ENCODE data around the gene BMERB1.
"Not testable (repeated sequence)": the region's sequence is repeated elsewhere in the genome, so short reads cannot be mapped to it uniquely, and the experiment has no call there.

BMERB1 gene

DNA sequence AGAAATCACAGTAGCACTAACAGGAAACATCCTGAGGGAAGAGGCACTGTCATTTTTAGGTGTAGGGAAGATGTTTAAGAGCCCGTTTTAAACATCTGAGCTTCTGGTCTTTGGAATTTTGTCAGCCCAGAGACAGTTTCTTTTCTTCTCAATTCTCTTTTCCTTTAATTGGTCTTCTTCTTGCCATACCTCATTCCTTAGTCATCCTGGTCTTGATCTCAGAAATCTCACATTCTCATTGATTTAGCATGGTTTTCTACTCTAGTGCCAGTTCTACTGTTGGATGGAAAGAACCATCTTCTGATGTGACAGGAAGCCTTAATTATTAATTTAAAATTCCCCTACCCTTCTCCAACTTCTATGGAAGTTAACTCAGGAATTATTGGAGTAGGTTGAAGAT lies 25.4 kb downstream of the BMERB1 start:
- DNase-seq (ENCODE audit: insufficient read length, low spot score), result no peak
- no peak for FAIRE-seq

DNA sequence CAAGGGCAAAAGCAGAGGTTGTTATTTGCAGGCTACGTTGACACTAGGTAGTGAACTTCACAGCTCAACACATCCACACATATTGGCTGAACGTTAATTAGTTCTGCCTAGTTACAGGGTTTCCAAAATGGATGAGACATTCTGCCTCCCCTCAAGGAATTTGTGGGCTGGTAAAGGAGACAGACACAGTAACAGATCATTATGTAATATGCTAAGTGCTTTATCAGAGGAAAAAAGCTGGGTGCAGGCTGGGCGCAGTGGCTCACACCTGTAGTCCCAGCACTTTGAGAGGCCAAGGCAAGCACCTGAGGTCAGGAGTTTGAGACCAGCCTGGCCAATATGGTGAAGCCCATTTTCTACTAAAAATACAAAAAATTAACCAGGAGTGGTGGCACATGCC lies 26.2 kb downstream of the BMERB1 start:
- FAIRE-seq, result no peak

DNA sequence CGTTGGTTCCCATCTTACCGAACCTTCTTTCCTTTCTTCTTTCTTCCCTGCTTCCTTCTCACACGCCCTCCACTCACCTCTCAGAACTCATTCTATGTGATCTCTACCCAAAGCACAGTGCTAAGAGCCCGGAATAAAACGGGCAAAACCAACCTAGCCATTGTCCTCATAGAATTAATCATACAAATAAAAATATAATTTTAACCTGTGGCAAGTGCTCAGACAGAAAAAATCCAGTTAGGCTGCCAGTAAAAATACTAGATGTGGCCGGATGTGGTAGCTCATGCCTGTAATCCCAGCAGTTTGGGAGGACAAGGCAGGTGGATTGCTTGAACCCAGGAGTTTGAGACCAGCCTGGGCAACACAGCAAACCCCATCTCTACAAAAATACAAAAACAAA lies 27.0 kb downstream of the BMERB1 start:
- DNase-seq (ENCODE audit: insufficient read length, low spot score) (no peak), FAIRE-seq (no peak)

More for the DNA sequence above, 26.2 kb downstream of the BMERB1 start:
- DNase-seq (ENCODE audit: insufficient read length, low spot score), result no peak

DNA sequence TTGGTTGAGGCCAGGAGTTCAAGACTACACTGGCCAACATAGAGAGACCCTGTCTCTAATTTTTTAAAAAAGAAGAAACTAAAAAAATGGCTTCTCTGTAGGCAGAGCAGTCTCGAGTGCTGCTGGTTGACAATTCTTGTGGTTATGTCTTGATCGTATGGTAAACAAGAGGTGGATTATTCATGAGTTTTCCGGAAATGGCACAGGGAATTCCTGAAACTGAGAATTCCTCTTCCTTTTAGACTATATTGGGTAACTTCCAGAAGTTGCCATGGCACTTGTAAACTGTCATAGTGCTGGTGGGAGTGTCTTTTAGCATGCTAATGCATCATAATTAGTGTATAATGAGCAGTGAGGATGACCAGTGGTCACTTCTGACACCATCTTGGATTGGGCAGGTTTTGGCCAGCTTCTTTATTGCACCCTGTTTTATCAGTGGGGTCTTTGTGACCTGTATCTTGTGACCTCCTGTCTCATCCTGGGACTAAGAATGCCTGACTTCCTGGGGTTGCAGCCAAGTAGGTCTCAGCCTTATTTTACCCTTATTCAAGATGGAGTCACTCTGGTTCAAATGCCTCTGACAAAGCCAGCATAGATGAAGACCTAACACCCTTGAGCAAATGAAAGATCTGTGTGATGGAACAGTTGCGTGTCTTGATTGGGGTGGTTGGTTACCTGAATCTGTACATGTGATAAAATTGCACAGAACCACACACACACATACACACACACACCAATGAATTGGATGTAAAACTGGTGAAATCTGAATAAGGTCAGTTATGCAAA lies 30.2 kb downstream of the BMERB1 start:
- no peak for FAIRE-seq
- no peak for DNase-seq (ENCODE audit: insufficient read length, low spot score)

DNA sequence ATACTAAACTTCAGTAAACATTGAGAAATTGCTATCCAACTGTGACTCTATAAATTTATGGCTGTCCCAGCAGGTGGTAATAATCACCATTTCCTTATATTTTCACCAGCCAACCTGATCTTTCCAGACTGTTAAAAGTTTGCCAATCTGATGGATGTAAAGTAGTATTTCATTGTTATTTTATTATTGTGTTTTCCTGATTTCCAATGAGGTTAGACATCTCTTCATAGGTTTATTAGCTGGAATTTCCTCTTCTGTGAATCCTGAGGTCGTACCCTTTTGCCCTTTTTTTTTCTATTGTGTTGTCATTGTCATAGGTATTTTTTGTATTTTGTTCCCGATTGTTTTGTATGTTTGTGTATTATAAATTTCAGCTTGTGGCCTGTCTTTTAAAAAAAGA lies 31.7 kb downstream of the BMERB1 start:
- DNase-seq (ENCODE audit: insufficient read length, low spot score) (no peak), FAIRE-seq (no peak)

DNA sequence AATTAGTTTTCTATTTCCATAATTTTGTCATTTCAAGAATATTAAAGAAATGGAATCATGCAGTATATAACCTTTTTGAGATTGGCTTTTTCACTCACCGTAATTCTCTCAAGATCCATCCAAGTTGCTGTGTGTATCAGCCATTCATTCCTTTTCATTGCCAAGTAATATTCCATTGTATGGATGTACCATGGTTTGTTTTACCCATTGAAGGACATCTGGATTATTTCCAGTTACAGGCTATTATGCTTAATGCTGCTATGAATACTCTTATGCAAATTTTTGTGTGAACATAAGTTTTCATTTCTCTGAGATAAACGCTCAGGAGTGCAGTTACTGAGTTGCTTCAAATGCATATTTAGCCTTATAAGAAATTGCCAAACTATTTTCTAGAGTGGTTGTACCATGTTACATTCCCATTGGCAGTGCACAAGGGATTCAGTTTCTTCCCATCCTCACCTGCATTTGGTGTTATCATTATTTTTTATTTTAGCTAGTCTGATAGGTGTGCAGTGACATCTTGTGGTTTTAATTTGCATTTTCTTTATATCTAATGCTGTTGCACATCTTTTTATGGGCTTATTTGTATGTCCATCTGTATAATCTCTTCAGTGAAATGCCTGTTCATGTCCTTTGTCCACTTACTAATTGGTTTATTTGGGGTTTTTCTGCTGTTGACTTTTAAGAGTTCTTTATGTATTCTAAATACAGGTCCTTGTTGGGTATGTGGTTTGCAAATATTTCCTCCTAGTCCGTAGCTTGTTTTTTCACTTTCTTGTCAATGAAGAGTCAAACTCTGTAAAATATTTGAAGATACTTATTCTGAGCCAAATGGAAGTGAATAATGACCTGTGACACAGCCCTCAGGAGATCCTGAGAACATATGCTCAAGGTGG lies 32.7 kb downstream of the BMERB1 start:
- DNase-seq (ENCODE audit: insufficient read length, low spot score) (no peak), FAIRE-seq (no peak)

DNA sequence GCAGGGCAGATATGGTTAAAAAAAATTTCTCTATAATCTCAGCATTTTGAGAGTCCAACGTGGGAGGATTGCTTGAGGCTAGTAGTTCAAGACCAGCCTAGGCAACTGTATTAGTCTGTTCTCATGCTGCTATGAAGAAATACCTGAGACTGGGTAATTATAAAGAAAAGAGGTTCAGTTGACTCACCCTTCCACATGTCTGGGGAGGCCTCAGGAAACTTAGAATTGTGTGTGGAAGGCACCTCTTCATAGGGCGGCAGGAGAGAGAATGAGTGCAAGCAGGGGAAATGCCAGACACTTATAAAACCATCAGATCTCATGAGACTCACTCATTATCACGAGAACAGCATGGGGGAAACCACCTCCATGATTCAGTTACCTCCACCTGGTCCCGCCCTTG lies 42.6 kb downstream of the BMERB1 start:
- FAIRE-seq; DNase-seq (ENCODE audit: insufficient read length, low spot score): not testable (repeated sequence)

DNA sequence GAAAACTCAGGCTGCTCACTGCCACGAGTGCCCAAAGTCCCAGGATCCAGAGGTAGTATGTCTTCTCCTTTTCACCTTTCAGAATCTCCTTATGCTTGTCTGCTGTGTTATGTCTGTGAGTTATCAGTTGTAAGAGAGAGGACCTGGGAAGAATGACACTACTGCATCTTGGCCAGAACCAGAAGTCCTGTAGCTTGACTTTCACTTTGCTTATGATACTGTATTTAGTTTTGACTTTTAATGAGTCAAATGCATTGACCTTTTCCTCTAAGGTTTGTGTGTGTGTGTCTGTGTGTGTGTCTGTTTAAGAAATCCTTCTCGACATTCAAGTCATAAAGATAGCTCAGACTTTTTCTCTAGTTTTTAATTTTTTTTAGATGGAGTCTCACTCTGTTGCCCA lies 43.4 kb downstream of the BMERB1 start:
- FAIRE-seq, result no peak

DNA sequence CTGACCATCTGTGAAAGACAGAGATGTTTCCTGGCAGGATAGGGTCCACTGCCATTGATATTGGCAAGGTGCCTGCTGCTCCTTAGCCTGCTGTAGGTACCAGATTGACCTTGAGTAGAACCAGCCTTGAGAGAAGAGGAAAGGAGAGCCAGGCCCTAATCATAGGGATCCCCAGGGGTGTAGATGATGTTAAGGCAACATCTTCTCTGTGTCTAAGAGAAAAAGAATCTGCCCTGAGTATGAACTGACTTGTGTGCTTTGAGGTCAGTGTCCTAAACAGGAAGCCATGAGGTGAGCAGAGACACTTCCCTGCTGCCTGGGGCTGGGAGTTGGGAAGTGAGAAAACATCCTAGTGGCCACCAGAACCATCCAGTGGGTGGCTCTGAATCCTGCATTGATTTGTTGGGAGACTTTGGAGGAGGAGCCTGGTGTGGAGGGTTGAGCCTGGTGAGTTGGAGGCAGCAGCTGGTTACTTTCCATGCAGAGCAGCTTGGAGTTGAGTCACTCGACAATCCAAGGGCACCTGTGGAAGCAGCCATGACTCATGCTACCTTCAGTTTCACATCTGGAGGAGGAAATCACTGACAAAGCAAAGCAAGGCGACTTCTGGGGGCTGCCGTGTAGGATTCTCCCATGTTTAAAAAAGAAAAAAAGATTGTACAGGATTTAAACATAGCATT lies 47.8 kb downstream of the BMERB1 start:
- no peak for FAIRE-seq
- DNase-seq (ENCODE audit: insufficient read length, low spot score), result no peak

More for the DNA sequence above, 43.4 kb downstream of the BMERB1 start:
- no peak for DNase-seq (ENCODE audit: insufficient read length, low spot score)

DNA sequence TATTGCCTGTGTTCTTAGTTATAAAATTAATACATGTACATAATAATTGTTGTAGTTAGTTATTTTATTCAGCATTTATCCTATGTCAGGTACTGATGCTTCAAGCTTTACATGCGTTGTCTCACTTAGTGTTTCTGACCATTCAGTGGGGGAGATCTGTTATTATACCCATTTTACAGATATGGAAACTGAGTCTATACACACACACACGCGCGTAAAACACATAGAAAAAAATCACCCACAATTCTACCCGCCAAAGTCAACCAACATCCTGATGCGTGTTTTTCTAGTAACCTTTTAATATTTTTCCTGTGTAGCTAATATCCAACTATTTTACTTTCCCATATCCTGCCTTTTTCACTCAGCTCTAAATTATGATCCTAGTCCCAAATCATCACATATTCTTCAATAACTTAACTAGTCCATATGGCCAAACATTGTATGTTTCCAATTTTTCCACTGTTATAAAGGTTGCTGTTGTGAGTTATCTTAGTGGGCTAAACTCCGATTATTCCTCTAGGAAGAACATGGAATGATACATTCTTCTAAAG lies 48.4 kb downstream of the BMERB1 start:
- no peak for DNase-seq (ENCODE audit: insufficient read length, low spot score)
- FAIRE-seq, result no peak

DNA sequence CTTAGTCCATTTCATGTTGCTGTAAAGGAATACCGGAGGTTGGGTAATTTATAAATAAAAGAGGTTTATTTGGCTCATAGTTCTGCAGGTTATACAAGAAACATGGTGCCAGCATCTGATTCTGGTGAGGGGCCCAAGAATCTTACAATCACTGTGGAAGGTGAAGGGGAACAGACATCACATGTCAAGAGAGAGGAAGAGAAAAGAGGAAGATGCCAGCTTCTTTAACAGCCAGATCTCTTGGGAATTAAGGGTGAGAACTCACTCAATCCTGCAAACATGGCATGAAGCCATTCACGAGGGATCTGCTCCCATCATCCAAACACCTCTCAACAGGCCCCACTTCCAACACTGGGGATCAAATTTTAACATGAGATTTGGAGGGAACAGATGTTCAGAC lies 49.5 kb downstream of the BMERB1 start:
- DNase-seq (ENCODE audit: insufficient read length, low spot score) (no peak), FAIRE-seq (no peak)

DNA sequence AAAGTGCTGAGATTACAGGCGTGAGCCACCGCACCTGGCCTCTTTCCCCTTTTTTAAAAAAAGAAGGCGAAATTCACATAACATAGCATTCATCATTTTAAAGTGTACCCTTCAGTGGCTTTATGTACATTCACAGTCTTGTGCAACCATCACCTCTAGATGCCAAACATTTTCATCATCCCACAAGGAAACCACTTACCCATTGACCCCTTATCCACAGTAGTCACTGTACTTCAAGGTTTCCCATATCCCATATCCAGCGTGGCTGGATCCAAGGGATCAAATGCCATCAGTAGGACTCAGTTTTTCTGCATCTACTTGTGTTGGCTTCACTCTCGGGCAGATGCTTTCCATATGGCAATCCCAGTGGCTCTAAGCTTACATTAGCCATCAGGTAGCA lies 50.3 kb downstream of the BMERB1 start:
- no peak for FAIRE-seq
- DNase-seq (ENCODE audit: insufficient read length, low spot score), result no peak

DNA sequence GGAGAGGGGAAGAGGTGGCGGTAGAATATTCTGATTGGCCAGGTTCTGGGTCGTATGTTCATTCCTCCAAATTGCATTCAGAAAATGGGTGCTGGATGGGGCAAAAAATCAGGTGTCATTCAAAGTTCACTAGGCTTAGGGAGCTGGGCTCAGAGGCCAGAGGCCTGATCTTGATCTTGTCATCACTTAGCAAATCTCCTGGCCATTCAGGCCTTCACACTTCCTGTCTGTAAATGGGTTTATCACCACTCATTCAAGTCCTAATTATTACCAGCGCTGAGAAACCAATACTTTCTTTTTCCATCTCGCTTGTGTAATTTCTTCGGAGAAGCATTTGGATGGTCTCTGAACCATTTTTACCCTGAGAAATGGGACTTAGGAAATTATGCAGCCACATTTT lies 50.8 kb downstream of the BMERB1 start:
- DNase-seq (ENCODE audit: insufficient read length, low spot score), result no peak
- FAIRE-seq, result no peak

DNA sequence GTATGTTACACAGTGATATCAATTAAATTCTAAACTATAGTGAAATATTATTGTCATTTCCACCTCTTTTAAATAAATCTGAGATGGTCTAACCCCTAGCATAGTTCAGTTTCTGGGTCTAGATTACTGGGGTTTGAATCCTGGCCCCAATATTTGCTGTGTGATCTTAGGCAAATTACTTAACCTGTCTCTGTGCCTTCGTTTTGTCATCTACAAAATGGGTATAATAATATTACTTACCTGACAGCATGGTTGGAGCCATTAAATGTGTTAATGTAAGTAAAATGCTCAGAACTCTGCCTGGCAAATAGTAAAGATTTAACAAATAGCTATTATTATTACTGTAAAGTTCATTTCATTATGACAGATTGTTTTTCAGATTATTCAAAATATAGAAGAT lies 52.3 kb downstream of the BMERB1 start:
- no peak for DNase-seq (ENCODE audit: insufficient read length, low spot score)
- no peak for FAIRE-seq

DNA sequence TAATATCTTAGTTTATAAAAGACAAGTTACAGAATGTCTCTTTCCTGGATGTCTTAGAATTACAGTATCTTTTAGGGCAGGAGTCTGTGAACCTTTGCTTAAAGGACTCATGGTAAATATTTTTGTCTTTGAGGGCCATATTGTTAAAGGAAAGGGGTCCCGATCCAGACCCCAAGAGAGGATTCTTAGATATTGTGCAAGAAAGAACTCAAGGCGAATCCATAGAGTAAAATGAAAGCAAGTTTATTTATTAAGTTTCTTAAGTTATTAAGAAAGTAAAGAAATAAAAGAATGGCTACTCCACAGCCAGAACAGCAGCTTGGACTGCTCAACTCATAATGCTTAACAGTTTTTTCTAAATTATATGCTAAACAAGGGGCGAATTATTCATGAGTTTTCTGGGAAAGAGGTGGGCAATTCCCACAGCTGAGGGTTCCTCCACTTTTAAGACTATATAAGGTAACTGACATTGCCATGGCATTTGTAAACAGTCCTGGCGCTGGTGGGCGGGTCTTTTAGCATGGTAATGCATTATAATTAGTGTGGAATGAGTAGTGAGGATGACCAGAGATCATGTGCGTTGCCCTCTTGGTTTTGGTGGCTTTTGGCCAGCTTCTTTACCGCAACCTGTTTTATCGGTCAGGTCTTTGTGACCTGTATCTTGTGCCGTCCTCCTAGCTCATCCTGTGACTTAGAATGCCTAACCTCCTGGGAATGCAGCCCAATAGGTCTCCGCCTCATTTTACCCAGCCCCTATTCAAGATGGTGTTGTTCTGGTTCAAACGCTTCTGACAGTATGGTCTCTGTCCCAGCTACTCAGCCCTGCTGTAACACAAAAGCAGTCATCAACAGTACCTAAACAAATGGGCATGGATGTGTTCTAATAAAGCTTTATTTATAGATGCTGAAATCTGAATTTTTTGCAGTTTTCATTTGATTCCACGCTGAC lies 53.2 kb downstream of the BMERB1 start:
- no peak for FAIRE-seq
- no peak for DNase-seq (ENCODE audit: insufficient read length, low spot score)

DNA sequence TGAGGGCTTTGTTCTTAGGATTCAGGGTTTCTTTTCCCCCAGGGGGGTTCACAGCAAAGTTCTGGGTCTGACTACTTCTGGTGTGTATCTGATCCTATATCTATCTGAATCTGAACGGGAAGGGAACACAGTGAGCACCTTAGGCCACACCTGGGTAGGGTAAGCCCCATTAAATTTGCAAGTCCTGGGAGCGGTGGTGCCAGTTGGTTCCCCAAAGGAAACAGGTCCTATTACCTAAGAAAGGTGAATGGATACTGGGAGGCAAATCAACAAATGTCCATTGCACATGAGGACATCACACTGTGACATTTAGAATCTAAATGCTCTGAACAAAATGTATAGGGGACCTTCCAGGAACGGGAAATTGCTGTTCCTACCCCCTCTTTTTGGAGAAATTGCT lies 54.6 kb downstream of the BMERB1 start:
- no peak for FAIRE-seq
- DNase-seq (ENCODE audit: insufficient read length, low spot score), result no peak

DNA sequence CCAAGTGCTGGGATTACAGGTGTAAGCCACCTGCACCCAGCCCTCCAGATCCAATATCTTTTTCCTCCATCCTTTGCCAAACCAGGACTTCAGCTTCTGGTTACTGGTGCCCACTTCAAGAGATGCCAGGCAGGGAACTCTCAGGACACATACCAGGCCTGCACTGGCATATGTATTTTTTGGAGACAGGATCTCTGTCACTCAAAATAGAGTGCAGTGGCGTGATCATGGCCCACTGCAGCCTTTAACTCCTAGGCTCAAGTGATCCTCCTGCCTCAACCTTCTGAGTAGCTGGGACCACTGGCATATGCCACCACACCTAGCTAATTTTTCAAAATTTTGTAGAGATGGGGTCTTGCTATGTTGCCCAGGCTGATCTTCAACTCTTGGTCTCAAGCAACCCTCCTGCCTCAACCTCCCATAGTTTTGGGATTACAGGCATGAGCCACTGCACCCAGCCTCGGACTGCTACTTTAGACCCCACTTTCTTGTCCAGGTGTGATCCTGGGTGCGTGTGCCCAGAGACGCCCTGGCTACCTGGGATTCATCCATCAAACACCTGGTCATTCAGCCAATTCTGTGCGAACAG lies 55.8 kb downstream of the BMERB1 start:
- no peak for DNase-seq (ENCODE audit: insufficient read length, low spot score)
- FAIRE-seq, result no peak

DNA sequence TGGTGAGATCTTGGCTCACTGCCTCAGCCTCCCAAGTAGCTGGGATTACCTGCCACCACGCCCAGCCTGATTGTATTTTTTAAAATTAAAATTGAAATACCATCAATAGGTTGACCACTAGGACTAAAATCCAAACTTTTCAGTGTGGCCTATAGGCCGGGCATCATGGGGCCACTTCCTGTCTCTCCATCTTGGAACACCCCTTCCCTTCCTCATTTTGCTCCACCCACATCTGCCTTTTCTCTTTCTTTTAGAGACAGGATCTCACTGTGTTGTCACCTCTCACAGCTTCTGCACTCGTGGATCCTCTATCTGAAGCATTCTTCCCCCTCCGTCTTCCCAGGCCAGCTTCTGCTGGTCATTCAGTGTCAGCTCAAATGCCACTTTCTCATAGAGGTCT lies 57.0 kb downstream of the BMERB1 start:
- DNase-seq (ENCODE audit: insufficient read length, low spot score) (no peak), FAIRE-seq (no peak)

DNA sequence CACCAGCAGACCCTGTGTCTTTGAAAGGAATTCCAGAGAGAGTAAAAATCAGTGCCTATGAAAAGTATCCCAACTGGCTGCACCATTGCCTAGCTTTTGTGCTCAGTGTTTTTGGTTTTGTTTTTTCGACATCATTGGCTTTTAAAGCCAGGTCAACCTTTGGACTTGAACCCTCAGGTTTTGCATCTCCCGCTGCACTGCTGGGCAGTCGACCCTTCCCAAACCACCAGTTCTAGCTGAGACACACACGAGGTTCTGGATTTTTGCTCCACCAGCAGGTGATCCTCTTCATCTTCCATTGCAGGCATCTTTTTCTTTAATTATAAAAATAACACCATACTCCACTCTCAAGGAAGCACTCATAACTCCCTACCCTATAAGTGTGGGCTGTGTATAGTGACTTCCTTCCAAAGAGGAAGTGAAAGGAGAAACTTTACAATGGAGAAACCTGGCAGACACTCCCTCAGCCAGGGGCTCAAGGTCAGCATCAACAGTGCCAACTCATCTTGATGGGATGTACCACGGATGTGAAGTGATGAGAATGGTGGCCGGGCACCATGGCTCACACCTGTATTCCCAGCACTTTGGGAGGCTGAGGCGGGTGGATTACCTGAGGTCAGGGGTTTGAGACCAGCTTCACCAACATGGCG lies 57.8 kb downstream of the BMERB1 start:
- FAIRE-seq, result no peak
- DNase-seq (ENCODE audit: insufficient read length, low spot score), result no peak
